WTC11 (cell line): Measurements from ENCODE around the gene BEGAIN. TPM values are rescaled to one million over a fixed set of nuclear protein-coding genes. Genes with fewer than 3 reads are reported as not detected.

Experiments
- ATAC-seq: fragments of 200-7000 bp; cut with Tn5 transposase; 2 replicates; pipeline ENCODE4 v1.10.0; 2021; ENCODE audit warnings: mild to moderate bottlenecking, moderate library complexity
- CTCF ChIA-PET: fragments of 300-600 bp; sonication (Branson Sonifier 250); formaldehyde crosslinking; loops from one replicate; lab custom pipeline; 2021; ENCODE audit warnings: antibody characterized with exemption; lab: Charles Lee
- POLR2A ChIA-PET: fragments of 350-600 bp; sonication (Branson Sonifier 250); formaldehyde crosslinking; loops from one replicate; lab custom pipeline; 2021; ENCODE audit warnings: antibody characterized with exemption; lab: Charles Lee
- DNase-seq: peaks from one replicate; pipeline ENCODE4 v3.0.0; 2021; ENCODE audit warnings: low spot score
- H3K27ac Mint-ChIP-seq: 2 replicates; pipeline ENCODE4 v1.8.0; 2021; ENCODE audit warnings: mixed read lengths
- H3K27me3 Mint-ChIP-seq: 2 replicates; pipeline ENCODE4 v1.8.0; 2021; ENCODE audit warnings: low read depth, mild to moderate bottlenecking, moderate library complexity, mixed read lengths
- H3K36me3 Mint-ChIP-seq: 2 replicates; pipeline ENCODE4 v1.8.0; 2021; ENCODE audit warnings: mixed read lengths
- H3K4me1 Mint-ChIP-seq: 2 replicates; pipeline ENCODE4 v1.8.0; 2022; ENCODE audit warnings: mixed read lengths
- H3K4me3 Mint-ChIP-seq: 2 replicates; pipeline ENCODE4 v1.8.0; 2021; ENCODE audit warnings: mild to moderate bottlenecking, moderate library complexity, mixed read lengths
- H3K9me3 Mint-ChIP-seq: 2 replicates; pipeline ENCODE4 v1.8.0; 2021; ENCODE audit warnings: mixed read lengths
- CBFB ChIP-seq: sonication (generic); formaldehyde crosslinking; IDR thresholded peaks from 2 replicates; pipeline ENCODE4 v1.8.1; 2022; ENCODE audit warnings: mild to moderate bottlenecking, low read depth, missing genetic modification reagents
- CREM ChIP-seq: sonication (generic); formaldehyde crosslinking; IDR thresholded peaks from 2 replicates; pipeline ENCODE4 v1.8.1; 2022; ENCODE audit warnings: mild to moderate bottlenecking, missing genetic modification reagents, moderate library complexity
- E2F5 ChIP-seq: sonication (generic); formaldehyde crosslinking; IDR thresholded peaks from 2 replicates; pipeline ENCODE4 v1.8.1; 2022; ENCODE audit warnings: mild to moderate bottlenecking, moderate library complexity, missing genetic modification reagents
- ERG ChIP-seq: fragments of 250-450 bp; sonication (Bioruptor Pico); IDR thresholded peaks from 2 replicates; pipeline ENCODE4 v1.8.0; 2021; ENCODE audit warnings: mild to moderate bottlenecking
- FOXK1 ChIP-seq: sonication (generic); formaldehyde crosslinking; IDR thresholded peaks from 2 replicates; pipeline ENCODE4 v1.8.0; 2022; ENCODE audit warnings: mild to moderate bottlenecking, moderate library complexity, missing genetic modification reagents
- GABPB1 ChIP-seq: sonication (generic); formaldehyde crosslinking; IDR thresholded peaks from 2 replicates; pipeline ENCODE4 v1.8.1; 2023; ENCODE audit warnings: mild to moderate bottlenecking, missing genetic modification reagents
- GTF2I ChIP-seq: fragments of 250-450 bp; sonication (Bioruptor Pico); conservative IDR thresholded peaks from 2 replicates; pipeline ENCODE4 v1.4.0; 2021; ENCODE audit warnings: mild to moderate bottlenecking
- IRF2 ChIP-seq: sonication (generic); formaldehyde crosslinking; IDR thresholded peaks from 2 replicates; pipeline ENCODE4 v1.8.0; 2022; ENCODE audit warnings: low read depth, missing genetic modification reagents, borderline replicate concordance
- KAT7 ChIP-seq: sonication (generic); formaldehyde crosslinking; IDR thresholded peaks from 2 replicates; pipeline ENCODE4 v1.8.1; 2023; ENCODE audit warnings: missing genetic modification reagents, mild to moderate bottlenecking, borderline replicate concordance
- MXD4 ChIP-seq: fragments of 250-450 bp; sonication (Bioruptor Pico); IDR thresholded peaks from 2 replicates; pipeline ENCODE4 v1.8.0; 2021; ENCODE audit warnings: mild to moderate bottlenecking, moderate library complexity, borderline replicate concordance
- NFATC4 ChIP-seq: fragments of 250-450 bp; sonication (Bioruptor Pico); IDR thresholded peaks from 2 replicates; pipeline ENCODE4 v1.9.0; 2021; ENCODE audit warnings: mild to moderate bottlenecking
- NFYB ChIP-seq: sonication (generic); formaldehyde crosslinking; conservative IDR thresholded peaks from 2 replicates; pipeline ENCODE4 v1.8.0; 2022; ENCODE audit warnings: low read depth, missing genetic modification reagents
- NR1H2 ChIP-seq: sonication (generic); formaldehyde crosslinking; IDR thresholded peaks from 2 replicates; pipeline ENCODE4 v1.9.0; 2021; ENCODE audit warnings: mild to moderate bottlenecking, moderate library complexity, missing genetic modification reagents
- NR3C1 ChIP-seq: sonication (generic); formaldehyde crosslinking; conservative IDR thresholded peaks from 2 replicates; pipeline ENCODE4 v1.8.1; 2023; ENCODE audit warnings: low read depth, mild to moderate bottlenecking, missing genetic modification reagents
- SMAD3 ChIP-seq: sonication (generic); formaldehyde crosslinking; IDR thresholded peaks from 2 replicates; pipeline ENCODE4 v1.8.0; 2022; ENCODE audit warnings: missing genetic modification reagents, mild to moderate bottlenecking, borderline replicate concordance
- TCF7 ChIP-seq: sonication (generic); formaldehyde crosslinking; IDR thresholded peaks from 2 replicates; pipeline ENCODE4 v1.8.0; 2022; ENCODE audit warnings: mild to moderate bottlenecking, low read depth, missing genetic modification reagents, moderate library complexity
- TEAD1 ChIP-seq: sonication (generic); formaldehyde crosslinking; IDR thresholded peaks from 2 replicates; pipeline ENCODE4 v1.8.0; 2022; ENCODE audit warnings: mild to moderate bottlenecking, missing genetic modification reagents
- TP53 ChIP-seq: sonication (generic); formaldehyde crosslinking; IDR thresholded peaks from 2 replicates; pipeline ENCODE4 v1.8.1; 2023; ENCODE audit warnings: mild to moderate bottlenecking, missing genetic modification reagents
- ZBTB21 ChIP-seq: sonication (generic); formaldehyde crosslinking; IDR thresholded peaks from 2 replicates; pipeline ENCODE4 v1.8.1; 2023; ENCODE audit warnings: mild to moderate bottlenecking, missing genetic modification reagents, borderline replicate concordance
- ZMAT4 ChIP-seq: fragments of 250-450 bp; sonication (Bioruptor Pico); IDR thresholded peaks from 2 replicates; pipeline ENCODE4 v1.9.0; 2021; ENCODE audit warnings: mild to moderate bottlenecking
- ZNF138 ChIP-seq: sonication (generic); formaldehyde crosslinking; conservative IDR thresholded peaks from 2 replicates; pipeline ENCODE4 v1.8.1; 2022; ENCODE audit warnings: mild to moderate bottlenecking, moderate library complexity, missing genetic modification reagents
- ZNF416 ChIP-seq: fragments of 250-450 bp; sonication (Bioruptor Pico); IDR thresholded peaks from 2 replicates; pipeline ENCODE4 v1.9.0; 2021; ENCODE audit warnings: mild to moderate bottlenecking, inconsistent platforms
- total RNA-seq: library from RNA; stranded (reverse); gene quantifications from 3 replicates; pipeline ENCODE4 v1.2.3, GENCODE V29; 2021
- TF ChIP-seq, protein P1 (sequence below): fragments of 250-450 bp; sonication (Bioruptor Pico); IDR thresholded peaks from 2 replicates; pipeline ENCODE4 v1.9.0; 2021; ENCODE audit warnings: mild to moderate bottlenecking, borderline replicate concordance
- TF ChIP-seq, protein P2 (sequence below): fragments of 250-450 bp; sonication (Bioruptor Pico); conservative IDR thresholded peaks from 2 replicates; pipeline ENCODE4 v1.9.0; 2021; ENCODE audit warnings: mild to moderate bottlenecking
- TF ChIP-seq, protein P3 (sequence below): sonication (generic); formaldehyde crosslinking; IDR thresholded peaks from 2 replicates; pipeline ENCODE4 v1.8.1; 2023; ENCODE audit warnings: mild to moderate bottlenecking, missing genetic modification reagents, moderate library complexity
- TF ChIP-seq, protein P4 (sequence below): sonication (generic); formaldehyde crosslinking; IDR thresholded peaks from 2 replicates; pipeline ENCODE4 v1.8.0; 2022; ENCODE audit warnings: mild to moderate bottlenecking, missing genetic modification reagents

BEGAIN gene
- total RNA-seq, 1 experiment from 2014 or later = 1.3 TPM

DNA sequence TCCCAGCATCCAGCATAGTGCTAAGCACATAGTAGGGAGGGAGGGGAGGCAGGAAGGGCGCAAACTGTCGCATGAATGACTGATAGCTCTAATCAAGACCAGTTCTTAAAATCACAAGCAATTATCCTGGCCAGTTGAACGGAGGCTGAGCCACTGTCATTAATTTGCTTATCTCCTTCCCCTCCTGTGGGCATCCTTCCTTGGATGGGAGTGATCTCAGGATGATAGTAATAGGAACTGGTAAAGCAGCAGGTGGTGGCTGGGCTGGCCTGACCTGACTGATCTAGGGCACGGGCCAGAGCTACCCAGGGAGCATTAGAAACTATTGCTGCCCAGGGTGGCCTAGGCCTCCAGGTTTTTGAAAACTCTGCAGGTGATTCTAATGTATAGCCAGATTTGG lies 97.0 kb downstream of the BEGAIN start (continued):
- TF ChIP-seq, protein P1, sequence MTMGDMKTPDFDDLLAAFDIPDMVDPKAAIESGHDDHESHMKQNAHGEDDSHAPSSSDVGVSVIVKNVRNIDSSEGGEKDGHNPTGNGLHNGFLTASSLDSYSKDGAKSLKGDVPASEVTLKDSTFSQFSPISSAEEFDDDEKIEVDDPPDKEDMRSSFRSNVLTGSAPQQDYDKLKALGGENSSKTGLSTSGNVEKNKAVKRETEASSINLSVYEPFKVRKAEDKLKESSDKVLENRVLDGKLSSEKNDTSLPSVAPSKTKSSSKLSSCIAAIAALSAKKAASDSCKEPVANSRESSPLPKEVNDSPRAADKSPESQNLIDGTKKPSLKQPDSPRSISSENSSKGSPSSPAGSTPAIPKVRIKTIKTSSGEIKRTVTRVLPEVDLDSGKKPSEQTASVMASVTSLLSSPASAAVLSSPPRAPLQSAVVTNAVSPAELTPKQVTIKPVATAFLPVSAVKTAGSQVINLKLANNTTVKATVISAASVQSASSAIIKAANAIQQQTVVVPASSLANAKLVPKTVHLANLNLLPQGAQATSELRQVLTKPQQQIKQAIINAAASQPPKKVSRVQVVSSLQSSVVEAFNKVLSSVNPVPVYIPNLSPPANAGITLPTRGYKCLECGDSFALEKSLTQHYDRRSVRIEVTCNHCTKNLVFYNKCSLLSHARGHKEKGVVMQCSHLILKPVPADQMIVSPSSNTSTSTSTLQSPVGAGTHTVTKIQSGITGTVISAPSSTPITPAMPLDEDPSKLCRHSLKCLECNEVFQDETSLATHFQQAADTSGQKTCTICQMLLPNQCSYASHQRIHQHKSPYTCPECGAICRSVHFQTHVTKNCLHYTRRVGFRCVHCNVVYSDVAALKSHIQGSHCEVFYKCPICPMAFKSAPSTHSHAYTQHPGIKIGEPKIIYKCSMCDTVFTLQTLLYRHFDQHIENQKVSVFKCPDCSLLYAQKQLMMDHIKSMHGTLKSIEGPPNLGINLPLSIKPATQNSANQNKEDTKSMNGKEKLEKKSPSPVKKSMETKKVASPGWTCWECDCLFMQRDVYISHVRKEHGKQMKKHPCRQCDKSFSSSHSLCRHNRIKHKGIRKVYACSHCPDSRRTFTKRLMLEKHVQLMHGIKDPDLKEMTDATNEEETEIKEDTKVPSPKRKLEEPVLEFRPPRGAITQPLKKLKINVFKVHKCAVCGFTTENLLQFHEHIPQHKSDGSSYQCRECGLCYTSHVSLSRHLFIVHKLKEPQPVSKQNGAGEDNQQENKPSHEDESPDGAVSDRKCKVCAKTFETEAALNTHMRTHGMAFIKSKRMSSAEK (CRISPR knock-in tag) = no peak
- TF ChIP-seq ZNF416 (CRISPR knock-in tag) = no peak
- no peak for TF ChIP-seq KAT7

GRCh38 chr14:100488057-100488456 lies 99.2 kb downstream of the BEGAIN start:
- Mint-ChIP-seq H3K27me3 (no peaks in the 10 kb centered on the region; the same call in 1 of the 2 replicates), H3K4me3 (no peak overlapping the region), H3K27ac (no peak overlapping the region), H3K4me1 (no peaks in the 10 kb centered on the region; the same call in 1 of the 2 replicates), H3K36me3 (no peaks in the 10 kb centered on the region), H3K9me3 (no peaks in the 10 kb centered on the region)
- ChIA-PET CTCF (interaction anchor here (0.9 to 1.5 kb wide), 2 partner anchors 48 to 165 kb away, joined by 3 to 5 read pairs; no protein-coding TSS in a partner anchor), POLR2A (no interaction called here)
- DNase-seq = no peak
- TF ChIP-seq GABPB1 (CRISPR knock-in tag) (no peak), NR3C1 (CRISPR knock-in tag) (no peak), CBFB (CRISPR knock-in tag) (no peak), ZNF138 (no peak), NFATC4 (CRISPR knock-in tag) (no peak), TEAD1 (CRISPR knock-in tag) (no peak), CREM (CRISPR knock-in tag) (no peak), ZMAT4 (CRISPR knock-in tag) (no peak), FOXK1 (CRISPR knock-in tag) (no peak), MXD4 (CRISPR knock-in tag) (no peak), TCF7 (CRISPR knock-in tag) (no peak), SMAD3 (CRISPR knock-in tag) (no peak), E2F5 (CRISPR knock-in tag) (no peak), ZBTB21 (no peak), TP53 (CRISPR knock-in tag) (no peak)
- no peak for ATAC-seq

DNA sequence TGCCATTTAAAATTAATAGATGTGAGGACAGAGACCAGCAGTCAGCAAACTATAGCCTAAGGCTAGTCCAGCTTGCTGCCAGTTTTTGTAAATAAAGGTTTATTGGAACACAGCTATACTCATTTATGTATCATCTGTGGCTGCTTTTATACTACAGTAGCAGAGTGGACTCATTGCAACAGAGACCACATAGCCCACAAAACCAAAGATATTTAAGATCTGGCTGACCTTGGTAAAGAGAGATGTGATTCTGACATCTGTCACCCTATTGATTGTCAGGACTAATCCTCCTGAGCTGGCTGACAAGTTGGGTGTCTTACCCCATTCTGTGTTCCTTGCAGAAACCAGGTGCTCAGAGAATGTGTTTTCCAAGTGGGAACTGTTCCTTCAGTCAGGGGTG lies 99.9 kb downstream of the BEGAIN start:
- DNase-seq (no peak), ATAC-seq (no peak)
- H3K9me3 Mint-ChIP-seq = no peaks in the 10 kb centered on the region
- H3K4me1 Mint-ChIP-seq = no peaks in the 10 kb centered on the region; the same call in 1 of the 2 replicates
- TF ChIP-seq ERG (no peak), IRF2 (CRISPR knock-in tag) (no peak), GTF2I (CRISPR knock-in tag) (no peak), NFYB (no peak), NR1H2 (CRISPR knock-in tag) (no peak)
- TF ChIP-seq, protein P2, sequence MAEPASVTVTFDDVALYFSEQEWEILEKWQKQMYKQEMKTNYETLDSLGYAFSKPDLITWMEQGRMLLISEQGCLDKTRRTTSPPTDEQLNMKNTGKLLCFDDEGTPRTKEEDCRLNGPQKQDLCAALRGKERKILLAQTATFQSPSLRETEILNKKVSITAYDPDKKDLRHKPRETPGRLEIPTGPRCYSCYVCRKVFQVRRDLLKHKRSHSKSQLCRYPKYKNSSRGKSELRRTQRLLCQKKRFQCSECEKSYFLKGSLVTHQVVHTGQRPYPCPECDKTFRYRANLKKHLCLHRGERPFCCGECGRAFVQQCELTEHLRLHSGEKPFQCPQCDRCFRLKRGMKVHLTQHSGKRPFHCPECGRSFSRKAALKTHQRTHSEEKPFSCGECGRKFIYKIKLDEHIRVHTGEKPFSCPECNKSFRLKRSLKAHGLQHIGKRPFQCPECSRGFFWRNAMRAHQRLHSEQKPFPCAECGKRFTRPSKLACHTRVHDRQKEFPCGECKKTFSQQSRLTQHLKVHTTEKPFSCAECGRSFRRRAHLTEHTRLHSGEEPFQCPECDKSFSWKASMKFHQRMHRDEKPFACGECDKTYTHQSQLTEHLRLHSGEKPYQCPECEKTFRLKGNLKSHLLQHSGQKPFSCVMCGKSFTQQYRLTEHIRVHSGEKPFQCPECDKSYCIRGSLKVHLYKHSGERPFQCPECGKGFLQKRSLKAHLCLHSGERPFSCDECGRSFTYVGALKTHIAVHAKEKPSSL (CRISPR knock-in tag) = no peak
- TF ChIP-seq, protein P3, sequence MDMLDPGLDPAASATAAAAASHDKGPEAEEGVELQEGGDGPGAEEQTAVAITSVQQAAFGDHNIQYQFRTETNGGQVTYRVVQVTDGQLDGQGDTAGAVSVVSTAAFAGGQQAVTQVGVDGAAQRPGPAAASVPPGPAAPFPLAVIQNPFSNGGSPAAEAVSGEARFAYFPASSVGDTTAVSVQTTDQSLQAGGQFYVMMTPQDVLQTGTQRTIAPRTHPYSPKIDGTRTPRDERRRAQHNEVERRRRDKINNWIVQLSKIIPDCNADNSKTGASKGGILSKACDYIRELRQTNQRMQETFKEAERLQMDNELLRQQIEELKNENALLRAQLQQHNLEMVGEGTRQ (CRISPR knock-in tag) = no peak
- TF ChIP-seq, protein P4, sequence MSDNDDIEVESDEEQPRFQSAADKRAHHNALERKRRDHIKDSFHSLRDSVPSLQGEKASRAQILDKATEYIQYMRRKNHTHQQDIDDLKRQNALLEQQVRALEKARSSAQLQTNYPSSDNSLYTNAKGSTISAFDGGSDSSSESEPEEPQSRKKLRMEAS = no peak
- H3K36me3 Mint-ChIP-seq = no peaks in the 10 kb centered on the region
- H3K27ac Mint-ChIP-seq = no peak overlapping the region
- ChIA-PET CTCF (interaction anchor here (1.6 kb wide), 1 partner anchor 158 kb away, joined by 5 read pairs; no protein-coding TSS in a partner anchor), POLR2A (no interaction called here)
- H3K27me3 Mint-ChIP-seq = no peaks in the 10 kb centered on the region; the same call in 1 of the 2 replicates
- H3K4me3 Mint-ChIP-seq = no peak overlapping the region
